GM23338 (cell line): ENCODE results near the gene SLC2A14. TPM values are rescaled to one million over a fixed set of nuclear protein-coding genes. Genes with fewer than 3 reads are reported as not detected.

ENCODE experiments used
- ATAC-seq: fragments of 200-7000 bp; cut with Tn5 transposase; 3 replicates; pipeline ENCODE4 v1.9.1; 2020
- DNase-seq: peaks from one replicate; pipeline ENCODE4 v3.0.0-alpha.2; 2015; ENCODE audit warnings: low spot score
- H2AFZ ChIP-seq: fragments of 200-600 bp; sonication (generic); 2 replicates; pipeline ENCODE4 v1.8.0; 2016; ENCODE audit warnings: antibody characterized with exemption, mild to moderate bottlenecking, moderate library complexity
- H3F3A ChIP-seq: fragments of 200-600 bp; sonication (generic); replicated peaks from 2 replicates; pipeline ENCODE4 v1.8.0; 2017; ENCODE audit warnings: antibody characterized with exemption, mixed run types, low read depth
- H3K27ac ChIP-seq: fragments of 200-600 bp; sonication (generic); 2 replicates; pipeline ENCODE4 v1.6.1; 2016; ENCODE audit warnings: low read depth
- H3K27me3 ChIP-seq: fragments of 200-600 bp; sonication (generic); 2 replicates; pipeline ENCODE4 v1.8.0; 2016; ENCODE audit warnings: mild to moderate bottlenecking, mixed run types, moderate library complexity; ENCODE audit not compliant: insufficient read depth
- H3K36me3 ChIP-seq: fragments of 200-600 bp; sonication (generic); 2 replicates; pipeline ENCODE4 v1.8.0; 2016; ENCODE audit warnings: mild to moderate bottlenecking; ENCODE audit not compliant: insufficient read depth
- H3K4me1 ChIP-seq: fragments of 200-600 bp; sonication (generic); 2 replicates; pipeline ENCODE4 v1.8.0; 2016; ENCODE audit warnings: mild to moderate bottlenecking, moderate library complexity; ENCODE audit not compliant: insufficient read depth
- H3K4me2 ChIP-seq: fragments of 200-600 bp; sonication (generic); 2 replicates; pipeline ENCODE4 v1.7.1; 2017; ENCODE audit warnings: mixed run types
- H3K4me3 ChIP-seq: fragments of 200-600 bp; sonication (generic); 2 replicates; pipeline ENCODE4 v1.6.1; 2016; ENCODE audit warnings: mixed run types
- H3K79me2 ChIP-seq: fragments of 200-600 bp; sonication (generic); replicated peaks from 2 replicates; pipeline ENCODE4 v1.8.0; 2017; ENCODE audit warnings: mild to moderate bottlenecking; ENCODE audit not compliant: insufficient read depth
- H3K9me2 ChIP-seq: fragments of 200-600 bp; sonication (generic); 2 replicates; pipeline ENCODE4 v1.8.0; 2017; ENCODE audit not compliant: insufficient read depth
- H4K20me1 ChIP-seq: fragments of 200-600 bp; sonication (generic); replicated peaks from 2 replicates; pipeline ENCODE4 v1.8.0; 2017; ENCODE audit warnings: mild to moderate bottlenecking; ENCODE audit not compliant: insufficient read depth
- H3K27ac Mint-ChIP-seq: 2 replicates; pipeline ENCODE4 v1.8.0; 2020; ENCODE audit warnings: inconsistent platforms, mild to moderate bottlenecking, moderate library complexity, mixed read lengths
- H3K27me3 Mint-ChIP-seq: 3 replicates; pipeline ENCODE4 v1.8.0; 2022; ENCODE audit warnings: low read depth, mild to moderate bottlenecking, moderate library complexity, mixed read lengths, inconsistent platforms; ENCODE audit not compliant: insufficient read depth, poor library complexity
- H3K36me3 Mint-ChIP-seq: 3 replicates; pipeline ENCODE4 v1.8.0; 2021; ENCODE audit warnings: low read depth, mild to moderate bottlenecking, inconsistent platforms, moderate library complexity, mixed read lengths
- H3K4me1 Mint-ChIP-seq: 3 replicates; pipeline ENCODE4 v1.8.0; 2020; ENCODE audit warnings: mild to moderate bottlenecking, inconsistent platforms, mixed read lengths
- H3K4me3 Mint-ChIP-seq: 3 replicates; pipeline ENCODE4 v1.8.0; 2021; ENCODE audit warnings: moderate library complexity, mild to moderate bottlenecking, inconsistent platforms, mixed read lengths
- H3K9me3 Mint-ChIP-seq: 3 replicates; pipeline ENCODE4 v1.8.0; 2020; ENCODE audit warnings: moderate library complexity, mild to moderate bottlenecking, inconsistent platforms, mixed read lengths
- CREB1 ChIP-seq: fragments of 250-450 bp; sonication (Bioruptor Pico); IDR thresholded peaks from 2 replicates; pipeline ENCODE4 v1.5.0; 2020; ENCODE audit warnings: low read depth, mild to moderate bottlenecking, moderate library complexity
- EZH2 ChIP-seq: fragments of 200-600 bp; sonication (generic); IDR thresholded peaks from one replicate; pipeline ENCODE4 v1.8.0; 2017; ENCODE audit warnings: antibody characterized with exemption, mild to moderate bottlenecking, low read depth; ENCODE audit not compliant: unreplicated experiment
- EZH2phosphoT487 ChIP-seq: fragments of 200-600 bp; sonication (generic); IDR thresholded peaks from one replicate; pipeline ENCODE4 v1.8.1; 2018; ENCODE audit warnings: antibody characterized with exemption; ENCODE audit not compliant: unreplicated experiment
- NANOG ChIP-seq: IDR thresholded peaks from 2 replicates; pipeline ENCODE4 v1.6.1; 2016; ENCODE audit warnings: antibody characterized with exemption, borderline replicate concordance
- POLR2AphosphoS5 ChIP-seq: IDR thresholded peaks from 2 replicates; pipeline ENCODE4 v1.6.1; 2016; ENCODE audit warnings: antibody characterized with exemption, low read depth
- STAT1 ChIP-seq: IDR thresholded peaks from one replicate; pipeline ENCODE4 v1.6.1; 2016; ENCODE audit warnings: antibody characterized with exemption; ENCODE audit not compliant: unreplicated experiment
- polyA plus RNA-seq: library from polyadenylated mRNA; unstranded; fragments of >200 nt; fragmentation: Nextera tagmentation; extraction: Ambion mirVana; gene quantifications from 2 replicates; pipeline ENCODE4 v1.2.1, GENCODE V29; 2016
- total RNA-seq: library from RNA; depleted of rRNA; stranded (reverse); fragments of >200 nt; shearing (Covaris generic); gene quantifications from 2 replicates; pipeline ENCODE4 v1.2.3, GENCODE V29; 2014
- TF ChIP-seq, protein P1 (sequence below): IDR thresholded peaks from 2 replicates; pipeline ENCODE4 v1.6.1; 2016; ENCODE audit warnings: antibody characterized with exemption
- TF ChIP-seq, protein P2 (sequence below): IDR thresholded peaks from one replicate; pipeline ENCODE4 v1.6.1; 2018; ENCODE audit warnings: antibody characterized with exemption; ENCODE audit not compliant: unreplicated experiment
- TF ChIP-seq, protein P3 (sequence below): fragments of 250-450 bp; sonication (Bioruptor Pico); IDR thresholded peaks from 2 replicates; pipeline ENCODE4 v1.5.0; 2020; ENCODE audit warnings: mild to moderate bottlenecking, moderate library complexity
- TF ChIP-seq, protein P4 (sequence below), 2 experiments: fragments of 200-600 bp in 1 of 2; sonication (generic) in 1 of 2; conservative IDR thresholded peaks; 2 replicates each; pipeline versions ENCODE4 v1.5.1 to v1.6.1; 2016 to 2017; ENCODE audit warnings: antibody characterized with exemption in 2 of 2, low read depth in 2 of 2, mild to moderate bottlenecking in 2 of 2, moderate library complexity in 1 of 2

SLC2A14 gene
- total and polyA plus RNA-seq, 2 experiments from 2014 or later, result 6.8 to 31.5 TPM

DNA sequence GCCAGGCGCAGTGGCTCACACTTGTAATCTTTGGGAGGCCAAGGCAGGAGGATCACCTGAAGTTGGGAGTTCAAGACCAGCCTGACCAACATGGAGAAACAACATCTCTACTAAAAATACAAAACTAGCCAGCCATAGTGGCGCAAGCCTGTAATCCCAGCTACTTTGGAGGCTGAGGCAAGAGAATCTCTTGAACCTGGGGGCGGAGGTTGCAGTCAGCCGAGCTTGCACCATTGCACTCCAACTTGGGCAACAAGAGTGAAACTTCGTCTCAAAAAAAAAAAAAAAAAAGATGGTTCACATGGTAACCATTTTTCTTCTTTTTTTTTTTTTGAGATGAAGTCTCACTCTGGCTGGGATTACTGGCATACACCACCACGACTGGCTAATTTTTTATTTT lies 35.3 kb downstream of the SLC2A14 start:
- H3K27ac Mint-ChIP-seq, result no peak overlapping the region
- peaks cover 7% of the 10 kb centered on the region for H3K27me3 Mint-ChIP-seq
- no peaks in the 10 kb centered on the region for H4K20me1 ChIP-seq
- no peaks in the 10 kb centered on the region for H3K27me3 ChIP-seq
- no peaks in the 10 kb centered on the region for H3K36me3 Mint-ChIP-seq
- no peak for ATAC-seq
- no peak overlapping the region for H3K4me3 ChIP-seq
- H3K79me2 ChIP-seq, result no peaks in the 10 kb centered on the region
- H3K27ac ChIP-seq, result no peak overlapping the region
- peaks cover 13% of the 10 kb centered on the region for H3K4me1 Mint-ChIP-seq
- TF ChIP-seq EZH2phosphoT487 (no peak), NANOG (no peak), STAT1 (no peak), EZH2 (no peak), POLR2AphosphoS5 (no peak), CREB1 (CRISPR knock-in tag) (no peak)
- TF ChIP-seq, protein P1, sequence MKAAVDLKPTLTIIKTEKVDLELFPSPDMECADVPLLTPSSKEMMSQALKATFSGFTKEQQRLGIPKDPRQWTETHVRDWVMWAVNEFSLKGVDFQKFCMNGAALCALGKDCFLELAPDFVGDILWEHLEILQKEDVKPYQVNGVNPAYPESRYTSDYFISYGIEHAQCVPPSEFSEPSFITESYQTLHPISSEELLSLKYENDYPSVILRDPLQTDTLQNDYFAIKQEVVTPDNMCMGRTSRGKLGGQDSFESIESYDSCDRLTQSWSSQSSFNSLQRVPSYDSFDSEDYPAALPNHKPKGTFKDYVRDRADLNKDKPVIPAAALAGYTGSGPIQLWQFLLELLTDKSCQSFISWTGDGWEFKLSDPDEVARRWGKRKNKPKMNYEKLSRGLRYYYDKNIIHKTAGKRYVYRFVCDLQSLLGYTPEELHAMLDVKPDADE, result no peak
- TF ChIP-seq, protein P2, sequence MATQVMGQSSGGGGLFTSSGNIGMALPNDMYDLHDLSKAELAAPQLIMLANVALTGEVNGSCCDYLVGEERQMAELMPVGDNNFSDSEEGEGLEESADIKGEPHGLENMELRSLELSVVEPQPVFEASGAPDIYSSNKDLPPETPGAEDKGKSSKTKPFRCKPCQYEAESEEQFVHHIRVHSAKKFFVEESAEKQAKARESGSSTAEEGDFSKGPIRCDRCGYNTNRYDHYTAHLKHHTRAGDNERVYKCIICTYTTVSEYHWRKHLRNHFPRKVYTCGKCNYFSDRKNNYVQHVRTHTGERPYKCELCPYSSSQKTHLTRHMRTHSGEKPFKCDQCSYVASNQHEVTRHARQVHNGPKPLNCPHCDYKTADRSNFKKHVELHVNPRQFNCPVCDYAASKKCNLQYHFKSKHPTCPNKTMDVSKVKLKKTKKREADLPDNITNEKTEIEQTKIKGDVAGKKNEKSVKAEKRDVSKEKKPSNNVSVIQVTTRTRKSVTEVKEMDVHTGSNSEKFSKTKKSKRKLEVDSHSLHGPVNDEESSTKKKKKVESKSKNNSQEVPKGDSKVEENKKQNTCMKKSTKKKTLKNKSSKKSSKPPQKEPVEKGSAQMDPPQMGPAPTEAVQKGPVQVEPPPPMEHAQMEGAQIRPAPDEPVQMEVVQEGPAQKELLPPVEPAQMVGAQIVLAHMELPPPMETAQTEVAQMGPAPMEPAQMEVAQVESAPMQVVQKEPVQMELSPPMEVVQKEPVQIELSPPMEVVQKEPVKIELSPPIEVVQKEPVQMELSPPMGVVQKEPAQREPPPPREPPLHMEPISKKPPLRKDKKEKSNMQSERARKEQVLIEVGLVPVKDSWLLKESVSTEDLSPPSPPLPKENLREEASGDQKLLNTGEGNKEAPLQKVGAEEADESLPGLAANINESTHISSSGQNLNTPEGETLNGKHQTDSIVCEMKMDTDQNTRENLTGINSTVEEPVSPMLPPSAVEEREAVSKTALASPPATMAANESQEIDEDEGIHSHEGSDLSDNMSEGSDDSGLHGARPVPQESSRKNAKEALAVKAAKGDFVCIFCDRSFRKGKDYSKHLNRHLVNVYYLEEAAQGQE, result no peak
- TF ChIP-seq, protein P3, sequence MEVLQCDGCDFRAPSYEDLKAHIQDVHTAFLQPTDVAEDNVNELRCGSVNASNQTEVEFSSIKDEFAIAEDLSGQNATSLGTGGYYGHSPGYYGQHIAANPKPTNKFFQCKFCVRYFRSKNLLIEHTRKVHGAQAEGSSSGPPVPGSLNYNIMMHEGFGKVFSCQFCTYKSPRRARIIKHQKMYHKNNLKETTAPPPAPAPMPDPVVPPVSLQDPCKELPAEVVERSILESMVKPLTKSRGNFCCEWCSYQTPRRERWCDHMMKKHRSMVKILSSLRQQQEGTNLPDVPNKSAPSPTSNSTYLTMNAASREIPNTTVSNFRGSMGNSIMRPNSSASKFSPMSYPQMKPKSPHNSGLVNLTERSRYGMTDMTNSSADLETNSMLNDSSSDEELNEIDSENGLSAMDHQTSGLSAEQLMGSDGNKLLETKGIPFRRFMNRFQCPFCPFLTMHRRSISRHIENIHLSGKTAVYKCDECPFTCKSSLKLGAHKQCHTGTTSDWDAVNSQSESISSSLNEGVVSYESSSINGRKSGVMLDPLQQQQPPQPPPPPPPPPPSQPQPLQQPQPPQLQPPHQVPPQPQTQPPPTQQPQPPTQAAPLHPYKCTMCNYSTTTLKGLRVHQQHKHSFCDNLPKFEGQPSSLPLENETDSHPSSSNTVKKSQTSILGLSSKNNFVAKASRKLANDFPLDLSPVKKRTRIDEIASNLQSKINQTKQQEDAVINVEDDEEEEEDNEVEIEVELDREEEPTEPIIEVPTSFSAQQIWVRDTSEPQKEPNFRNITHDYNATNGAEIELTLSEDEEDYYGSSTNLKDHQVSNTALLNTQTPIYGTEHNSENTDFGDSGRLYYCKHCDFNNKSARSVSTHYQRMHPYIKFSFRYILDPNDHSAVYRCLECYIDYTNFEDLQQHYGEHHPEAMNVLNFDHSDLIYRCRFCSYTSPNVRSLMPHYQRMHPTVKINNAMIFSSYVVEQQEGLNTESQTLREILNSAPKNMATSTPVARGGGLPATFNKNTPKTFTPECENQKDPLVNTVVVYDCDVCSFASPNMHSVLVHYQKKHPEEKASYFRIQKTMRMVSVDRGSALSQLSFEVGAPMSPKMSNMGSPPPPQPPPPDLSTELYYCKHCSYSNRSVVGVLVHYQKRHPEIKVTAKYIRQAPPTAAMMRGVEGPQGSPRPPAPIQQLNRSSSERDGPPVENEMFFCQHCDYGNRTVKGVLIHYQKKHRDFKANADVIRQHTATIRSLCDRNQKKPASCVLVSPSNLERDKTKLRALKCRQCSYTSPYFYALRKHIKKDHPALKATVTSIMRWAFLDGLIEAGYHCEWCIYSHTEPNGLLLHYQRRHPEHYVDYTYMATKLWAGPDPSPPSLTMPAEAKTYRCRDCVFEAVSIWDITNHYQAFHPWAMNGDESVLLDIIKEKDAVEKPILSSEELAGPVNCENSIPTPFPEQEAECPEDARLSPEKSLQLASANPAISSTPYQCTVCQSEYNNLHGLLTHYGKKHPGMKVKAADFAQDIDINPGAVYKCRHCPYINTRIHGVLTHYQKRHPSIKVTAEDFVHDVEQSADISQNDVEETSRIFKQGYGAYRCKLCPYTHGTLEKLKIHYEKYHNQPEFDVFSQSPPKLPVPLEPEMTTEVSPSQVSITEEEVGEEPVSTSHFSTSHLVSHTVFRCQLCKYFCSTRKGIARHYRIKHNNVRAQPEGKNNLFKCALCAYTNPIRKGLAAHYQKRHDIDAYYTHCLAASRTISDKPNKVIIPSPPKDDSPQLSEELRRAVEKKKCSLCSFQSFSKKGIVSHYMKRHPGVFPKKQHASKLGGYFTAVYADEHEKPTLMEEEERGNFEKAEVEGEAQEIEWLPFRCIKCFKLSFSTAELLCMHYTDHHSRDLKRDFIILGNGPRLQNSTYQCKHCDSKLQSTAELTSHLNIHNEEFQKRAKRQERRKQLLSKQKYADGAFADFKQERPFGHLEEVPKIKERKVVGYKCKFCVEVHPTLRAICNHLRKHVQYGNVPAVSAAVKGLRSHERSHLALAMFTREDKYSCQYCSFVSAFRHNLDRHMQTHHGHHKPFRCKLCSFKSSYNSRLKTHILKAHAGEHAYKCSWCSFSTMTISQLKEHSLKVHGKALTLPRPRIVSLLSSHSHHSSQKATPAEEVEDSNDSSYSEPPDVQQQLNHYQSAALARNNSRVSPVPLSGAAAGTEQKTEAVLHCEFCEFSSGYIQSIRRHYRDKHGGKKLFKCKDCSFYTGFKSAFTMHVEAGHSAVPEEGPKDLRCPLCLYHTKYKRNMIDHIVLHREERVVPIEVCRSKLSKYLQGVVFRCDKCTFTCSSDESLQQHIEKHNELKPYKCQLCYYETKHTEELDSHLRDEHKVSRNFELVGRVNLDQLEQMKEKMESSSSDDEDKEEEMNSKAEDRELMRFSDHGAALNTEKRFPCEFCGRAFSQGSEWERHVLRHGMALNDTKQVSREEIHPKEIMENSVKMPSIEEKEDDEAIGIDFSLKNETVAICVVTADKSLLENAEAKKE (CRISPR knock-in tag), result no peak
- TF ChIP-seq, protein P4, sequence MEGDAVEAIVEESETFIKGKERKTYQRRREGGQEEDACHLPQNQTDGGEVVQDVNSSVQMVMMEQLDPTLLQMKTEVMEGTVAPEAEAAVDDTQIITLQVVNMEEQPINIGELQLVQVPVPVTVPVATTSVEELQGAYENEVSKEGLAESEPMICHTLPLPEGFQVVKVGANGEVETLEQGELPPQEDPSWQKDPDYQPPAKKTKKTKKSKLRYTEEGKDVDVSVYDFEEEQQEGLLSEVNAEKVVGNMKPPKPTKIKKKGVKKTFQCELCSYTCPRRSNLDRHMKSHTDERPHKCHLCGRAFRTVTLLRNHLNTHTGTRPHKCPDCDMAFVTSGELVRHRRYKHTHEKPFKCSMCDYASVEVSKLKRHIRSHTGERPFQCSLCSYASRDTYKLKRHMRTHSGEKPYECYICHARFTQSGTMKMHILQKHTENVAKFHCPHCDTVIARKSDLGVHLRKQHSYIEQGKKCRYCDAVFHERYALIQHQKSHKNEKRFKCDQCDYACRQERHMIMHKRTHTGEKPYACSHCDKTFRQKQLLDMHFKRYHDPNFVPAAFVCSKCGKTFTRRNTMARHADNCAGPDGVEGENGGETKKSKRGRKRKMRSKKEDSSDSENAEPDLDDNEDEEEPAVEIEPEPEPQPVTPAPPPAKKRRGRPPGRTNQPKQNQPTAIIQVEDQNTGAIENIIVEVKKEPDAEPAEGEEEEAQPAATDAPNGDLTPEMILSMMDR (conservative IDR thresholded peaks at IDR 0.05; ENCODE audit: low read depth in 2 of 2), result no peak
- no peak for DNase-seq
- H2AFZ ChIP-seq, result no peak overlapping the region
- no peaks in the 10 kb centered on the region; the same call in 2 of the 3 replicates for H3K9me3 Mint-ChIP-seq
- no peaks in the 10 kb centered on the region for H3F3A ChIP-seq
- 0 out of 2 replicates have a peak, but pooled peaks cover 3% of the 10 kb centered on the region for H3K36me3 ChIP-seq
- H3K4me3 Mint-ChIP-seq, result no peak overlapping the region
- no peaks in the 10 kb centered on the region for H3K9me2 ChIP-seq
- no peak overlapping the region for H3K4me2 ChIP-seq
- H3K4me1 ChIP-seq, result peaks cover 9% of the 10 kb centered on the region; the same call in 1 of the 2 replicates
